IPS DF 6.9 (cell line): ENCODE data around the gene HMG20B.
A peak's percentile ranks its signal among the peaks of the same experiment; 100 is the strongest.
"Not testable (repeated sequence)": the region's sequence is repeated elsewhere in the genome, so short reads cannot be mapped to it uniquely, and the experiment has no call there.

Experiments used
- DNase-seq: peaks from one replicate; pipeline ENCODE4 v3.0.0-alpha.2; 2013; ENCODE audit warnings: low read depth, low spot score
- H3K27ac ChIP-seq: one replicate; pipeline ENCODE4 v1.5.1; 2013; ENCODE audit warnings: low read length, control low read depth
- H3K27me3 ChIP-seq: 2 replicates; pipeline ENCODE4 v1.6.1; 2013; ENCODE audit warnings: mild to moderate bottlenecking, low read length; ENCODE audit not compliant: control insufficient read depth, insufficient read depth
- H3K36me3 ChIP-seq: 2 replicates; pipeline ENCODE4 v1.6.1; 2013; ENCODE audit warnings: low read length; ENCODE audit not compliant: control insufficient read depth, insufficient read depth
- H3K4me1 ChIP-seq: 2 replicates; pipeline ENCODE4 v1.6.1; 2013; ENCODE audit warnings: low read length; ENCODE audit not compliant: control insufficient read depth, insufficient read depth
- H3K4me3 ChIP-seq: 2 replicates; pipeline ENCODE4 v1.5.1; 2013; ENCODE audit warnings: mild to moderate bottlenecking, low read length
- H3K9me3 ChIP-seq: 2 replicates; pipeline ENCODE4 v1.6.1; 2013; ENCODE audit warnings: low read length, inconsistent platforms; ENCODE audit not compliant: control insufficient read depth, insufficient read depth
- WGBS: extraction: QIAGEN DNeasy Blood & Tissue Kit; methylation state at CpG from one replicate; pipeline ENCODE4 v1.1.7; 2013; ENCODE audit warnings: mixed read lengths, missing lambda C conversion rate; ENCODE audit not compliant: insufficient read length, insufficient coverage; 5-methylcytosine and 5-hydroxymethylcytosine counted together

The HMG20B gene

DNA sequence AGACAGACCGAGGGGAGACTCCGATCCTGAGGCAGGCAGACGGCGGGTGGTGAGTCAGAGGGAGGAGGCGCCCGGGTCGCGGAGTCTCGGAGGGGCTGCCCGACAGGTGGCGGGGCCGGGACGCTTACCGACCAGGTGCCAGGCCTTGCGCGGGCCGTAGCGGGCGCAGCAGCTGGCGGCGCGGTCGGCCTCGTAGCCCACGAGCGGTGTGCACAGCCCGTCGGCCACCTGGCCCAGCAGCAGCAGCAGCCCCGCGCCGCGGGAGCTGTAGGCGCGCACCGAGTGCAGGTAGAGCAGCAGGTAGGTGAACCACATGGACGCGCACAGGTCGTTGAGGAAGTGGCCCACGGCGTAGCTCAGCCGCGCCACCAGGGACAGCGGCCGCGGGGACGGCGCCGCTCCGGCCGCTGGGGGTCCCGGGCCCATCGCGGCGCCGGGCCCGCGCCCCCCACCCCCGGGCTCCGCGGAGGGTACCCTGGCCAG lies 15.7 kb upstream of the HMG20B start:
- no peaks in the 10 kb centered on the region for H3K9me3 ChIP-seq
- H3K27ac ChIP-seq = no peak overlapping the region
- WGBS = no CpG with 5 or more reads among the region's 60 CpGs
- no peaks in the 10 kb centered on the region for H3K27me3 ChIP-seq
- no peaks in the 10 kb centered on the region; the same call in 1 of the 2 replicates for H3K36me3 ChIP-seq
- no peak for DNase-seq
- H3K4me1 ChIP-seq = 0 out of 2 replicates have a peak, but pooled peaks cover 2% of the 10 kb centered on the region
- peak overlapping the region; percentile 88 for H3K4me3 ChIP-seq

DNA sequence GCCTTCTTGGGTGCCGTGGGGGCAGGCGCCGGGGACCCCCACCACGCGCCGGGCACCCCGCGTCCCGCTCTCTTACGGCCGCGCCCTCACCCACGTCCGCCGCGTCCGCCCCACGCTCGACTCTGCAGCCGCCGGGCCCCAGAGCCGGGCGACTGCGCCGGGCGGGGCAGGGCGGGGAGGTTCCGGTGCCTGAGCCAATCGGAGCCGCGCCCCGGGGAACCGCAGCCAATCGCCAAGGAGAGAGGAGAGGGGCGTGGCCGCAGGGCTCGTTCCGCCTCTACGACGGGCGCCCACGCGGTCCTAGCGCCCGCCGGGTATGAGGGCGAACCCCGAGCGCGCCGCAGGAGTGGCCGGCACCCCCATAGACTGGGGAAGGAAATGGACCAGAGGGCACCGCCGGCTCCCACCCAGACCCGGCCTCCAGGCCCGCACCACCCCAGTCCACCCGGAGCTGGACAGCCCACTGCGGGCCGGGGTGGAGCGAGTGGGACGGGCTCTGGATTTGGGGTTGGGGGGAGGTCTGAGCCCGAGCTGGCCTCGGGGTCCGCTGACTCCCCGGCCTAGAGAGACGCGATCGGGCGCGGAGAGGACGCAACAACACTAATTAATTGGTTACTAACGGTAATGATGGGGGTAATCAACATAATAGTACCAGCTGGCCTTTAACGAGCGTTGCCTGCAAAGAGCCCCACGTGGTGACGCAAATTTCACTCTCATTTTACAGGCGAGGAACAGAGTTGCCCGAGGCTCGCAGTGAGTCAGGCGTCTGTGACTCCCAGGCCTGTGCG lies 15.1 kb upstream of the HMG20B start, which contains the start of gene MFSD12:
Gene MFSD12, minus strand, starts transcription at position 126 of the 788 bp plus-strand sequence. CDS start 183 bp downstream, outside the sequence.
- Histone ChIP-seq H3K4me1 (0 out of 2 replicates have a peak, but pooled peaks cover 2% of the 10 kb centered on the region), H3K9me3 (no peaks in the 10 kb centered on the region), H3K4me3 (peak within 1 kb of the TSS; percentile 88), H3K27me3 (no peaks in the 10 kb centered on the region), H3K27ac (no peak within 1 kb of the TSS), H3K36me3 (no peaks in the 10 kb centered on the region; the same call in 1 of the 2 replicates)
- DNase-seq = peak; percentile 79
- WGBS = no CpG with 5 or more reads among the region's 81 CpGs

- WGBS = no CpG with 5 or more reads among the region's 17 CpGs
- no peaks in the 10 kb centered on the region for H3K27me3 ChIP-seq
- no peaks in the 10 kb centered on the region for H3K4me1 ChIP-seq
- H3K4me3 ChIP-seq = no peak overlapping the region
- no peak overlapping the region for H3K27ac ChIP-seq
- no peaks in the 10 kb centered on the region for H3K9me3 ChIP-seq
- DNase-seq = no peak
- 0 out of 2 replicates have a peak, but pooled peaks cover 2% of the 10 kb centered on the region for H3K36me3 ChIP-seq
Observed at GRCh38 chr19:3563709-3564524, 8.8 kb upstream of the HMG20B start.

GRCh38 chr19:3565139-3565538 lies 7.6 kb upstream of the HMG20B start:
- Histone ChIP-seq H3K27ac (no peak overlapping the region), H3K27me3 (no peaks in the 10 kb centered on the region), H3K4me1 (no peaks in the 10 kb centered on the region), H3K4me3 (no peak overlapping the region), H3K9me3 (no peaks in the 10 kb centered on the region), H3K36me3 (0 out of 2 replicates have a peak, but pooled peaks cover 2% of the 10 kb centered on the region)
- no peak for DNase-seq
- WGBS = no CpG with 5 or more reads among the region's 19 CpGs

- not testable (repeated sequence) for H3K4me3 ChIP-seq, DNase-seq, H3K4me1 ChIP-seq, H3K27ac ChIP-seq, H3K9me3 ChIP-seq, H3K36me3 ChIP-seq, H3K27me3 ChIP-seq
- no CpG with 5 or more reads among the region's 11 CpGs for WGBS
Observed at GRCh38 chr19:3570042-3570441, 2.7 kb upstream of the HMG20B start.

DNA sequence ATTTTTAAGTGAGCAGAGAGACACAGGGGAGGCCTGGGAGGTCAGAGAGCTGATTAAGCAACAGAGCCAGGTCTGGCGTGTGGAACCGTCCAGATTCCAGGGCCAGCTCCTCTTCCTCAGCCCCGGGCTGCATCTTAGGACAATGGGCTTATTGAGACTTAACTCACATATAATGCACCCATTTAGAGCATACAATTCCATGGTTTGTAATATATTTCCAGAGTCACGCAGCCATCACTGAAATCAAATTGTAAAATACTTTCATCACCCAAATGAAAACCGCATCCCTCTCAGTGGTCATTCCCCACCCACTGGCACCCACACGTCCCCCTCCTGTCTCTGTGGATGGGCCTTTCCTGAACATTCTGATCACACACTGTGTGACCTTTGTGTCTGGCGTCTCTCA lies 2.1 kb upstream of the HMG20B start:
- no CpG with 5 or more reads among the region's 7 CpGs for WGBS
- no peaks in the 10 kb centered on the region for H3K9me3 ChIP-seq
- H3K4me1 ChIP-seq = peaks cover 4% of the 10 kb centered on the region
- no peak overlapping the region for H3K4me3 ChIP-seq
- H3K27ac ChIP-seq = no peak overlapping the region
- no peak for DNase-seq
- no peaks in the 10 kb centered on the region for H3K27me3 ChIP-seq
- no peaks in the 10 kb centered on the region for H3K36me3 ChIP-seq

GRCh38 chr19:3572132-3572854 lies 451 bp upstream of the HMG20B start:
- H3K27me3 ChIP-seq = no peaks in the 10 kb centered on the region
- H3K27ac ChIP-seq = no peak overlapping the region
- peak; percentile 92 for DNase-seq
- H3K4me1 ChIP-seq = peaks cover 8% of the 10 kb centered on the region
- no peak overlapping the region for H3K4me3 ChIP-seq
- no peaks in the 10 kb centered on the region for H3K36me3 ChIP-seq
- no CpG with 5 or more reads among the region's 48 CpGs for WGBS
- no peaks in the 10 kb centered on the region for H3K9me3 ChIP-seq

DNA sequence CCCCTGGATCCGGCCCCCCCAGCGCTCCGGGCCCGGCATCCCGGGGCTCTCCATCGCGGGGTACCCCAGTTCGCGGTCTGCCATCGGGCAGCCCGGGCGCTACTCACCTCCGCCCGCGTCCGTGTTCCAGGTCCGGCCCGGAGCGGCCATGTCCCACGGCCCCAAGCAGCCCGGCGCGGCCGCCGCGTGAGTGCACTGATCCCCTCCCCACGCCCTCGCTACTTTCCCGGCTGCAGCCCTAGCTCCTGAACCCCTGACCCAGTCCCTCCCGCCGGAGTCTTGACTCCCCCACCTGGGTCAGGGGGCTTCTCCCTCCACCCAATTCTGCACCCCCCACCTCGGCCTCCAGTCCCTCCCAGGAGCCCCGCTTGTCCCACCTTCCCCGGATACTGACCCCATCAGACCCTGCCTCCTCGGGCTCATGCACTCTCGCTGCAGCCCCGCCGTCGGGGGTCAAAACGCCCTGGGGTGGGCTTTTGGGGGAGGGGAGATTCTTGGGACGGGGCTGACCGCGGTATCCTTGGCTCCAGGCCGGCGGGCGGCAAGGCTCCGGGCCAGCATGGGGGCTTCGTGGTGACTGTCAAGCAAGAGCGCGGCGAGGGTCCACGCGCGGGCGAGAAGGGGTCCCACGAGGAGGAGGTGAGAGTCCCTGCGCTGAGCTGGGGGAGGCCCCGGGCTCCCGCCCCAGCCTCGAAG lies 566 bp downstream of the HMG20B start:
- H3K27me3 ChIP-seq = no peaks in the 10 kb centered on the region
- WGBS = no CpG with 5 or more reads among the region's 60 CpGs
- no peak for DNase-seq
- H3K27ac ChIP-seq = no peak overlapping the region
- peaks cover 8% of the 10 kb centered on the region for H3K4me1 ChIP-seq
- peak overlapping the region; percentile 95 for H3K4me3 ChIP-seq
- H3K9me3 ChIP-seq = no peaks in the 10 kb centered on the region
- no peaks in the 10 kb centered on the region for H3K36me3 ChIP-seq

GRCh38 chr19:3573858-3574637 lies 1.3 kb downstream of the HMG20B start:
- peak; percentile 94 for DNase-seq
- no CpG with 5 or more reads among the region's 55 CpGs for WGBS
- no peaks in the 10 kb centered on the region for H3K36me3 ChIP-seq
- H3K27ac ChIP-seq = no peak overlapping the region
- H3K4me3 ChIP-seq = peak overlapping the region; percentile 95; the same call in 1 of the 2 replicates
- H3K27me3 ChIP-seq = no peaks in the 10 kb centered on the region
- H3K9me3 ChIP-seq = no peaks in the 10 kb centered on the region
- peaks cover 8% of the 10 kb centered on the region for H3K4me1 ChIP-seq
